Spleen (tissue), 11 donors: Measurements from ENCODE around the gene HSFX2. TPM values are rescaled to one million over a fixed set of nuclear protein-coding genes. Genes with fewer than 3 reads are reported as not detected.

ENCODE experiments used
- DNase-seq: peaks from one replicate; pipeline ENCODE4 v3.0.0-alpha.2; 2020
- H3K27ac ChIP-seq, 8 donors: fragments of 200-600 bp; sonication (generic) in 7 of 8; 1 replicate in 4 of 8; 2 replicates in 4 of 8; pipeline versions ENCODE4 v1.5.0 to v1.8.0; 2016 to 2021; ENCODE audit warnings: inconsistent platforms in 4 of 8, mild to moderate bottlenecking in 4 of 8, moderate library complexity in 1 of 8
- H3K27me3 ChIP-seq, 7 donors: fragments of 200-600 bp; sonication (generic) in 6 of 7; replicated peaks in 1 of 7; 1 replicate in 4 of 7; 2 replicates in 3 of 7; pipeline versions ENCODE4 v1.5.0 to v1.8.0; 2016 to 2021; ENCODE audit warnings: inconsistent platforms in 3 of 7, mild to moderate bottlenecking in 1 of 7
- H3K36me3 ChIP-seq, 6 donors: fragments of 200-600 bp; sonication (generic) in 5 of 6; 1 replicate in 4 of 6; 2 replicates in 2 of 6; pipeline versions ENCODE4 v1.5.0 to v1.8.0; 2016 to 2021; ENCODE audit warnings: inconsistent platforms in 2 of 6
- H3K4me1 ChIP-seq, 6 donors: fragments of 200-600 bp; sonication (generic) in 5 of 6; 1 replicate in 3 of 6; 2 replicates in 3 of 6; pipeline versions ENCODE4 v1.5.0 to v1.8.0; 2016 to 2021; ENCODE audit warnings: inconsistent platforms in 3 of 6
- H3K4me3 ChIP-seq, 8 donors: fragments of 200-600 bp; sonication (generic) in 7 of 8; 1 replicate in 4 of 8; 2 replicates in 4 of 8; pipeline versions ENCODE4 v1.5.0 to v1.8.0; 2016 to 2021; ENCODE audit warnings: inconsistent platforms in 4 of 8, mild to moderate bottlenecking in 4 of 8, moderate library complexity in 2 of 8
- H3K9me3 ChIP-seq, 8 donors: fragments of 200-600 bp; sonication (generic) in 7 of 8; 1 replicate in 4 of 8; 2 replicates in 4 of 8; pipeline versions ENCODE4 v1.5.0 to v1.8.0; 2016 to 2021; ENCODE audit warnings: inconsistent platforms in 4 of 8
- CTCF ChIP-seq, 11 experiments: fragments of 200-600 bp in 7 of 11; fragments of 450-650 bp in 4 of 11; sonication (generic) in 4 of 11; IDR thresholded peaks in 8 of 11; conservative IDR thresholded peaks in 3 of 11; 1 replicate in 7 of 11; 2 replicates in 4 of 11; pipeline versions ENCODE4 v1.4.0 to v1.8.0; 2016 to 2021; ENCODE audit warnings: antibody characterized with exemption in 11 of 11, inconsistent platforms in 4 of 11, mild to moderate bottlenecking in 1 of 11
- POLR2A ChIP-seq, 3 donors: fragments of 450-650 bp; IDR thresholded peaks; one replicate each; pipeline ENCODE4 v1.5.1; 2017; ENCODE audit warnings: antibody characterized with exemption in 3 of 3, mild to moderate bottlenecking in 1 of 3
- POLR2AphosphoS5 ChIP-seq, 3 donors: sonication (generic); formaldehyde crosslinking; IDR thresholded peaks; one replicate each; pipeline ENCODE4 v1.5.1; 2017; ENCODE audit warnings: antibody characterized with exemption in 3 of 3
- WGBS, 5 donors: extraction: QIAGEN DNeasy Blood & Tissue Kit in 3 of 5; methylation state at CpG; one replicate each; pipeline versions ENCODE4 v1.1.5 to v1.1.7; 2013 to 2018; 5-methylcytosine and 5-hydroxymethylcytosine counted together
- intact Hi-C: fragments of 100-400 bp; cut with DNase I; formaldehyde crosslinking; loops from one replicate; pipeline ENCODE4 v1.15.0; 2023; ENCODE audit warnings: low total_unique reads
- polyA plus RNA-seq, 3 donors: library from polyadenylated mRNA; stranded (reverse); fragments of 200-250 nt; gene quantifications; one replicate each; pipeline ENCODE4 v1.2.1, GENCODE V29; 2013
- total RNA-seq, 7 donors: library from RNA; depleted of rRNA in 3 of 7; stranded (reverse); fragments of >200 nt in 3 of 7; fragmentation: NEBNext Ultra II Directional in 4 of 7; extraction: Animal tissue kit (Norgen Biotek cat#: 25700) in 4 of 7; gene quantifications; one replicate each; pipeline versions ENCODE4 v1.1.0 to v1.2.1, GENCODE V29; 2016 to 2021
- donor health status: healthy with polysubstance abuse.
- donor health status: DM: no; HTN: no; CAD: no; lungs with moderate emphysema.
- donor health status: DM: no; HTN: no; CAD: no.
- donor health status: Bipolar disorder and iron deficiency.
- donor health status: healthy.
- donor health status: DM: no; HTN: no; CAD: no.
- donor health status: DM: yes; HTN: yes; CAD: no.

HSFX2 gene
- total and polyA plus RNA-seq, 10 donors, result 0.49 to 4.5 (median 1.1) TPM; not detected in 3

GRCh38 chrX:149570668-149571067 is 24.4 kb downstream of the HSFX2 start:
- no peaks in the 10 kb centered on the region for H3K36me3 ChIP-seq
- intact Hi-C loops, result no loop called here
- H3K27ac ChIP-seq, result no peak overlapping the region
- H3K4me1 ChIP-seq, result no peaks in the 10 kb centered on the region
- H3K27me3 ChIP-seq, result no peaks in the 10 kb centered on the region
- DNase-seq, result no peak
- TF ChIP-seq POLR2A (IDR thresholded peaks at IDR 0.05), result no peak
- TF ChIP-seq CTCF (IDR thresholded peaks at IDR 0.05 in 8 of 11, conservative IDR thresholded peaks at IDR 0.05 in 3 of 11), result no peak
- no peak for TF ChIP-seq POLR2AphosphoS5 (IDR thresholded peaks at IDR 0.05)
- no peaks in the 10 kb centered on the region for H3K9me3 ChIP-seq
- no peak overlapping the region for H3K4me3 ChIP-seq
- 60 to 89% (median 74%) methylated on average over 6 of the region's 6 CpGs; no CpG with 5 or more reads in 1 of the 5 donors for WGBS, 5 donors

GRCh38 chrX:149569770-149570169 is 25.3 kb downstream of the HSFX2 start:
- WGBS, 5 donors, result 38 to 66% (median 54%) methylated on average over 2 of the region's 2 CpGs; no CpG with 5 or more reads in 1 of the 5 donors

GRCh38 chrX:149568701-149569296 is 26.3 kb downstream of the HSFX2 start:
- TF ChIP-seq POLR2AphosphoS5 (IDR thresholded peaks at IDR 0.05) (no peak), CTCF (IDR thresholded peaks at IDR 0.05 in 8 of 11, conservative IDR thresholded peaks at IDR 0.05 in 3 of 11) (no peak), POLR2A (IDR thresholded peaks at IDR 0.05) (no peak)
- Histone ChIP-seq H3K27me3 (no peaks in the 10 kb centered on the region), H3K27ac (no peak overlapping the region), H3K4me3 (no peak overlapping the region), H3K36me3 (no peaks in the 10 kb centered on the region), H3K4me1 (no peaks in the 10 kb centered on the region), H3K9me3 (no peaks in the 10 kb centered on the region)
- 68 to 84% (median 78%) methylated on average over 5 of the region's 5 CpGs; no CpG with 5 or more reads in 1 of the 5 donors for WGBS, 5 donors
- no peak for DNase-seq
- intact Hi-C loops, result no loop called here

More at GRCh38 chrX:149569770-149570169, 25.3 kb downstream of the HSFX2 start:
- Histone ChIP-seq H3K27me3 (no peaks in the 10 kb centered on the region), H3K27ac (no peak overlapping the region), H3K4me1 (no peaks in the 10 kb centered on the region), H3K4me3 (no peak overlapping the region), H3K9me3 (no peaks in the 10 kb centered on the region), H3K36me3 (no peaks in the 10 kb centered on the region)
- TF ChIP-seq POLR2AphosphoS5 (IDR thresholded peaks at IDR 0.05), result no peak
- TF ChIP-seq CTCF (IDR thresholded peaks at IDR 0.05 in 8 of 11, conservative IDR thresholded peaks at IDR 0.05 in 3 of 11), result no peak
- TF ChIP-seq POLR2A (IDR thresholded peaks at IDR 0.05), result no peak
- DNase-seq, result no peak
- intact Hi-C loops, result no loop called here

GRCh38 chrX:149567621-149568417 is 27.3 kb downstream of the HSFX2 start:
- WGBS, 5 donors, result 79 to 90% (median 83%) methylated on average over 2 to 7 of the region's 7 CpGs; no CpG with 5 or more reads in 1 of the 5 donors
- Histone ChIP-seq H3K27me3 (no peaks in the 10 kb centered on the region), H3K4me3 (no peak overlapping the region), H3K36me3 (no peaks in the 10 kb centered on the region), H3K27ac (no peak overlapping the region), H3K4me1 (no peaks in the 10 kb centered on the region), H3K9me3 (no peaks in the 10 kb centered on the region)
- DNase-seq, result no peak
- intact Hi-C loops, result no loop called here
- no peak for TF ChIP-seq CTCF (IDR thresholded peaks at IDR 0.05 in 8 of 11, conservative IDR thresholded peaks at IDR 0.05 in 3 of 11)
